ENCODE results near the gene PIEZO2.

The PIEZO2 gene

GRCh38 chr18:10985689-10986088 lies 163.7 kb downstream of the PIEZO2 start:
- Mint-ChIP-seq H3K36me3 (ENCODE audit: low read depth) (no peaks in the 10 kb centered on the region), H3K9me3 (peaks cover 16% of the 10 kb centered on the region), H3K4me3 (no peak overlapping the region), H3K27me3 (no peaks in the 10 kb centered on the region), H3K27ac (no peak overlapping the region), H3K4me1 (ENCODE audit: low read depth) (no peaks in the 10 kb centered on the region)

GRCh38 chr18:10979411-10979810 lies 170.0 kb downstream of the PIEZO2 start:
- Mint-ChIP-seq H3K4me1 (ENCODE audit: low read depth) (no peaks in the 10 kb centered on the region), H3K27ac (no peak overlapping the region), H3K27me3 (no peaks in the 10 kb centered on the region), H3K36me3 (ENCODE audit: low read depth) (no peaks in the 10 kb centered on the region), H3K4me3 (no peak overlapping the region), H3K9me3 (peaks cover 2% of the 10 kb centered on the region)

GRCh38 chr18:10977042-10977441 lies 172.3 kb downstream of the PIEZO2 start:
- no peaks in the 10 kb centered on the region for H3K9me3 Mint-ChIP-seq
- H3K4me3 Mint-ChIP-seq = no peak overlapping the region
- no peaks in the 10 kb centered on the region for H3K36me3 Mint-ChIP-seq (ENCODE audit: low read depth)
- no peak overlapping the region for H3K27ac Mint-ChIP-seq
- no peaks in the 10 kb centered on the region for H3K4me1 Mint-ChIP-seq (ENCODE audit: low read depth)
- no peaks in the 10 kb centered on the region for H3K27me3 Mint-ChIP-seq

- Mint-ChIP-seq H3K9me3 (no peaks in the 10 kb centered on the region), H3K27ac (no peak overlapping the region), H3K27me3 (no peaks in the 10 kb centered on the region), H3K4me3 (no peak overlapping the region), H3K4me1 (ENCODE audit: low read depth) (no peaks in the 10 kb centered on the region), H3K36me3 (ENCODE audit: low read depth) (no peaks in the 10 kb centered on the region)
Measured at GRCh38 chr18:10973567-10974203, 175.7 kb downstream of the PIEZO2 start.

- Mint-ChIP-seq H3K36me3 (ENCODE audit: low read depth) (no peaks in the 10 kb centered on the region), H3K4me1 (ENCODE audit: low read depth) (no peaks in the 10 kb centered on the region), H3K27ac (no peak overlapping the region), H3K4me3 (no peak overlapping the region), H3K9me3 (no peaks in the 10 kb centered on the region), H3K27me3 (no peaks in the 10 kb centered on the region)
Measured at GRCh38 chr18:10971717-10972116, 177.7 kb downstream of the PIEZO2 start.

GRCh38 chr18:10965119-10965518 lies 184.2 kb downstream of the PIEZO2 start:
- Mint-ChIP-seq H3K36me3 (ENCODE audit: low read depth) (no peaks in the 10 kb centered on the region), H3K4me3 (no peak overlapping the region)

GRCh38 chr18:10953672-10954071 lies 195.7 kb downstream of the PIEZO2 start:
- Mint-ChIP-seq H3K27me3 (no peaks in the 10 kb centered on the region), H3K4me3 (no peak overlapping the region)

More at GRCh38 chr18:10965119-10965518, 184.2 kb downstream of the PIEZO2 start:
- H3K4me1 Mint-ChIP-seq (ENCODE audit: low read depth) = no peaks in the 10 kb centered on the region
- H3K9me3 Mint-ChIP-seq = no peaks in the 10 kb centered on the region
- no peaks in the 10 kb centered on the region for H3K27me3 Mint-ChIP-seq
- no peak overlapping the region for H3K27ac Mint-ChIP-seq

GRCh38 chr18:10951631-10952544 lies 197.5 kb downstream of the PIEZO2 start:
- Mint-ChIP-seq H3K4me3 (no peak overlapping the region), H3K27ac (no peak overlapping the region), H3K36me3 (ENCODE audit: low read depth) (no peaks in the 10 kb centered on the region), H3K9me3 (peaks cover 4% of the 10 kb centered on the region), H3K27me3 (no peaks in the 10 kb centered on the region), H3K4me1 (ENCODE audit: low read depth) (no peaks in the 10 kb centered on the region)

More at GRCh38 chr18:10953672-10954071, 195.7 kb downstream of the PIEZO2 start:
- Mint-ChIP-seq H3K27ac (no peak overlapping the region), H3K9me3 (no peaks in the 10 kb centered on the region), H3K36me3 (ENCODE audit: low read depth) (no peaks in the 10 kb centered on the region), H3K4me1 (ENCODE audit: low read depth) (no peaks in the 10 kb centered on the region)

GRCh38 chr18:10950876-10951630 lies 198.3 kb downstream of the PIEZO2 start:
- no peaks in the 10 kb centered on the region for H3K4me1 Mint-ChIP-seq (ENCODE audit: low read depth)
- H3K9me3 Mint-ChIP-seq = peaks cover 6% of the 10 kb centered on the region
- H3K36me3 Mint-ChIP-seq (ENCODE audit: low read depth) = no peaks in the 10 kb centered on the region
- no peaks in the 10 kb centered on the region for H3K27me3 Mint-ChIP-seq
- H3K27ac Mint-ChIP-seq = no peak overlapping the region
- no peak overlapping the region for H3K4me3 Mint-ChIP-seq

- Mint-ChIP-seq H3K4me1 (ENCODE audit: low read depth) (no peaks in the 10 kb centered on the region), H3K4me3 (no peak overlapping the region), H3K27ac (no peak overlapping the region), H3K36me3 (ENCODE audit: low read depth) (no peaks in the 10 kb centered on the region), H3K9me3 (peaks cover 14% of the 10 kb centered on the region), H3K27me3 (no peaks in the 10 kb centered on the region)
Measured at GRCh38 chr18:10950080-10950875, 199.1 kb downstream of the PIEZO2 start.

- no peaks in the 10 kb centered on the region for H3K4me1 Mint-ChIP-seq (ENCODE audit: low read depth)
- no peaks in the 10 kb centered on the region for H3K27me3 Mint-ChIP-seq
- H3K36me3 Mint-ChIP-seq (ENCODE audit: low read depth) = no peaks in the 10 kb centered on the region
- no peak overlapping the region for H3K27ac Mint-ChIP-seq
- H3K4me3 Mint-ChIP-seq = no peak overlapping the region
- peaks cover 20% of the 10 kb centered on the region for H3K9me3 Mint-ChIP-seq
Measured at GRCh38 chr18:10949655-10950054, 199.7 kb downstream of the PIEZO2 start.

- Mint-ChIP-seq H3K4me3 (no peak overlapping the region), H3K27me3 (no peaks in the 10 kb centered on the region), H3K27ac (no peak overlapping the region), H3K36me3 (ENCODE audit: low read depth) (no peaks in the 10 kb centered on the region), H3K9me3 (peaks cover 25% of the 10 kb centered on the region), H3K4me1 (ENCODE audit: low read depth) (no peaks in the 10 kb centered on the region)
Measured at GRCh38 chr18:10948421-10948820, 200.9 kb downstream of the PIEZO2 start.

- Mint-ChIP-seq H3K36me3 (ENCODE audit: low read depth) (no peaks in the 10 kb centered on the region), H3K4me1 (ENCODE audit: low read depth) (no peaks in the 10 kb centered on the region), H3K4me3 (no peak overlapping the region), H3K27ac (no peak overlapping the region), H3K9me3 (peaks cover 31% of the 10 kb centered on the region), H3K27me3 (peaks cover 4% of the 10 kb centered on the region)
Measured at GRCh38 chr18:10946058-10946457, 203.3 kb downstream of the PIEZO2 start.

GRCh38 chr18:10942998-10943397 lies 206.4 kb downstream of the PIEZO2 start:
- Mint-ChIP-seq H3K4me1 (ENCODE audit: low read depth) (no peaks in the 10 kb centered on the region), H3K36me3 (ENCODE audit: low read depth) (no peaks in the 10 kb centered on the region), H3K27me3 (peaks cover 4% of the 10 kb centered on the region), H3K4me3 (no peak overlapping the region), H3K9me3 (peaks cover 31% of the 10 kb centered on the region), H3K27ac (no peak overlapping the region)

All from stimulated activated naive CD8-positive, alpha-beta T cell treated with anti-CD3 and anti-CD28 coated beads, Interleukin-15, Interleukin-2, amounts not matched to agents 100 ng/mL and 50 ng/mL, for 24 hours (primary cell).